ENCODE results near the gene ACP3. TPM values are rescaled to one million over a fixed set of nuclear protein-coding genes. Genes with fewer than 3 reads are reported as not detected.
A peak's percentile ranks its signal among the peaks of the same experiment; 100 is the strongest.

The ACP3 gene
- total RNA-seq, 4 donors from 2014 or later = 0.22 TPM; not detected in 3

DNA sequence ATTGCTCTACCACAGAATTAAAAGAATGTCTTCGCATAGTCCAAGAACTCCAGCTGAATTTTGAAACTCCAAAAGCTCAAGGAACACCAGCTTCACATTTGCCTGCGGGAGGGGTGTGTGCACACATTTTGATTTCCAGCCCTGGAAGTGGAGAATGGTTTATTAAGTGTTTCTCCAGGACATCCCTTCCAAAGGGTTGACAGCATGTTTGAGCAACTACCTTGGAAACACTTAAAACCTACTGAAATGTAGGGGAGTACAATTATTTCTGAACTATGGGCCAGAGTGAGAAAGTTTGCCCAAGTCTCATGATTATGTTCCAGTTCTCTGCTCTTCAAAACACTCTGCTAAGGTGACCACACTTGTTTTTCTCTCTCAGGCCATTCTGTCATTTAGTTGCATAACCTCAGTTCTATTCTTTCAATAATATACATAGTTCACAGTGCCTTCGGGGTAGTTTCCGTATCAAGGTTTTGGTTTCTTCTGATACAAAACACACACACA is 7.9 kb downstream of the ACP3 start:
- no peaks in the 10 kb centered on the region for H3K4me1 ChIP-seq
- intact Hi-C loops (cut with DNase I; ENCODE audit: low total_unique reads) = no loop called here
- H3K9me3 ChIP-seq = no peaks in the 10 kb centered on the region
- no peak overlapping the region for H3K27ac ChIP-seq
- DNase-seq = no peak
- H3K4me3 ChIP-seq = no peak overlapping the region
- ATAC-seq = peak in 1 of 2 donors; percentile 42
- H3K36me3 ChIP-seq = no peaks in the 10 kb centered on the region
- H3K27me3 ChIP-seq = no peaks in the 10 kb centered on the region
- TF ChIP-seq, protein P1, sequence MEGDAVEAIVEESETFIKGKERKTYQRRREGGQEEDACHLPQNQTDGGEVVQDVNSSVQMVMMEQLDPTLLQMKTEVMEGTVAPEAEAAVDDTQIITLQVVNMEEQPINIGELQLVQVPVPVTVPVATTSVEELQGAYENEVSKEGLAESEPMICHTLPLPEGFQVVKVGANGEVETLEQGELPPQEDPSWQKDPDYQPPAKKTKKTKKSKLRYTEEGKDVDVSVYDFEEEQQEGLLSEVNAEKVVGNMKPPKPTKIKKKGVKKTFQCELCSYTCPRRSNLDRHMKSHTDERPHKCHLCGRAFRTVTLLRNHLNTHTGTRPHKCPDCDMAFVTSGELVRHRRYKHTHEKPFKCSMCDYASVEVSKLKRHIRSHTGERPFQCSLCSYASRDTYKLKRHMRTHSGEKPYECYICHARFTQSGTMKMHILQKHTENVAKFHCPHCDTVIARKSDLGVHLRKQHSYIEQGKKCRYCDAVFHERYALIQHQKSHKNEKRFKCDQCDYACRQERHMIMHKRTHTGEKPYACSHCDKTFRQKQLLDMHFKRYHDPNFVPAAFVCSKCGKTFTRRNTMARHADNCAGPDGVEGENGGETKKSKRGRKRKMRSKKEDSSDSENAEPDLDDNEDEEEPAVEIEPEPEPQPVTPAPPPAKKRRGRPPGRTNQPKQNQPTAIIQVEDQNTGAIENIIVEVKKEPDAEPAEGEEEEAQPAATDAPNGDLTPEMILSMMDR (IDR thresholded peaks at IDR 0.05 in 4 of 5, conservative IDR thresholded peaks at IDR 0.05 in 1 of 5) = no peak
- TF ChIP-seq POLR2A (IDR thresholded peaks at IDR 0.05) = no peak
- in situ Hi-C loops (cut with MboI; ENCODE audit: low sequenced_read_pairs in 4 of 4) = no loop called here

DNA sequence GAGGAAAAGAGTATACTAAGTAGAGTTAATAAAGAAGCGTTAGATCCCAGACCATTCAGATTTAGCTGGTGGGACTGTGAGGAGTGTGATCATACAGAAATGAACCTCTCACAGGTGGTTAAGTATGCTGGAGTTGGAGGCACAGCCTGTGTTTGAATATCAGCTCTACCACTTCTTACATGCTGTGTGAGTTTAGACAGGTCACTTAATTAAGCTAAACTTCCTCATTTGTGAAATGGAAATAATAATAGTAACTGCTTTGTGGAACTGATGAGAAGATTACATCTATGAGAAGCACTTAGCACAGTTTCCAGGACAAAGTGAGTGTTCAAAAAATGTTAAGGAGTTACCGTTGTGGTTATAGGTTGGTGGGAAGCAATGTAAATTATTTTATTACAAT is 8.4 kb downstream of the ACP3 start:
- H3K4me1 ChIP-seq = no peaks in the 10 kb centered on the region
- no peaks in the 10 kb centered on the region for H3K27me3 ChIP-seq
- intact Hi-C loops (cut with DNase I; ENCODE audit: low total_unique reads) = no loop called here
- H3K4me3 ChIP-seq = no peak overlapping the region
- DNase-seq = no peak
- in situ Hi-C loops (cut with MboI; ENCODE audit: low sequenced_read_pairs in 4 of 4) = no loop called here
- no peak overlapping the region for H3K27ac ChIP-seq
- TF ChIP-seq POLR2A (IDR thresholded peaks at IDR 0.05) = no peak
- TF ChIP-seq, protein P1 (IDR thresholded peaks at IDR 0.05 in 4 of 5, conservative IDR thresholded peaks at IDR 0.05 in 1 of 5) = no peak
- no peaks in the 10 kb centered on the region for H3K36me3 ChIP-seq
- ATAC-seq = no peak
- no peaks in the 10 kb centered on the region for H3K9me3 ChIP-seq

DNA sequence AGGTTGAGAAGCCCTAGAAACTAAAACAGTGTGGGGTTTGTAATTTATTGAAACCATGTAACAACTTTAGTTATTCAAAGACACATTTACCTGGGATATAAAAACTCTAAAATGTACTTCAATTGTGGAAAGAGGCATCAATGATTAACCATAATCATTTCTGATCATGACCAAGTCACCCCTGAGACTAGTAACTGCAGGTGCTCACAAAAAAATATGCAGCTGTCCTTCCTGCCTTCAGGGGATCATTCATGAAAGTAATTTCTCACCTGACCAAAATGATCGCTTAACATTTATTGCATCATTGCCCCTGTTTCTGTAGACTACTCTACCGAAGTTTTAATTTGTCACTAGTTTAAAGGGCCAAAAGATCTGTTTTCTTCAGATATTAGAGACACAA is 9.0 kb downstream of the ACP3 start:
- DNase-seq (no peak), ATAC-seq (no peak)
- Histone ChIP-seq H3K4me3 (no peak overlapping the region), H3K27me3 (no peaks in the 10 kb centered on the region), H3K4me1 (no peaks in the 10 kb centered on the region), H3K9me3 (no peaks in the 10 kb centered on the region), H3K27ac (no peak overlapping the region), H3K36me3 (no peaks in the 10 kb centered on the region)
- in situ Hi-C loops (cut with MboI; ENCODE audit: low sequenced_read_pairs in 4 of 4) (no loop called here), intact Hi-C loops (cut with DNase I; ENCODE audit: low total_unique reads) (no loop called here)
- TF ChIP-seq, protein P1 (IDR thresholded peaks at IDR 0.05 in 4 of 5, conservative IDR thresholded peaks at IDR 0.05 in 1 of 5) = no peak
- no peak for TF ChIP-seq POLR2A (IDR thresholded peaks at IDR 0.05)

DNA sequence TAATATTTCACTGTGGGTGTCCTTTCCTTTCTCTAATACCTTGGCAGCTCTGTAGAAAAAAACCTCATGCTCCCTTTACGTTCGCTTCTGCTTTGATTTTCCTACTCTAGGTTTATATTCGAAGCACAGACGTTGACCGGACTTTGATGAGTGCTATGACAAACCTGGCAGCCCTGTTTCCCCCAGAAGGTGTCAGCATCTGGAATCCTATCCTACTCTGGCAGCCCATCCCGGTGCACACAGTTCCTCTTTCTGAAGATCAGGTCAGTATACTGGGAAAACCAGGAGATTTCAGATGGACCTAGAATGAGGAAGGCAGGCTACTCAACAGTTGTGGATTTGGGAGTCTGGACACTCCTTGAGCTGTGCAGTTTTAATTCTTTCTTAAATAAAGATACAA is 14.9 kb downstream of the ACP3 start:
- Histone ChIP-seq H3K36me3 (no peaks in the 10 kb centered on the region), H3K27me3 (no peaks in the 10 kb centered on the region), H3K4me1 (no peaks in the 10 kb centered on the region), H3K27ac (no peak overlapping the region), H3K9me3 (no peaks in the 10 kb centered on the region), H3K4me3 (no peak overlapping the region)
- TF ChIP-seq, protein P1 (IDR thresholded peaks at IDR 0.05 in 4 of 5, conservative IDR thresholded peaks at IDR 0.05 in 1 of 5) = no peak
- no peak for TF ChIP-seq POLR2A (IDR thresholded peaks at IDR 0.05)
- DNase-seq (no peak), ATAC-seq (no peak)
- intact Hi-C loops (cut with DNase I; ENCODE audit: low total_unique reads) = no loop called here
- in situ Hi-C loops (cut with MboI; ENCODE audit: low sequenced_read_pairs in 4 of 4) = no loop called here

DNA sequence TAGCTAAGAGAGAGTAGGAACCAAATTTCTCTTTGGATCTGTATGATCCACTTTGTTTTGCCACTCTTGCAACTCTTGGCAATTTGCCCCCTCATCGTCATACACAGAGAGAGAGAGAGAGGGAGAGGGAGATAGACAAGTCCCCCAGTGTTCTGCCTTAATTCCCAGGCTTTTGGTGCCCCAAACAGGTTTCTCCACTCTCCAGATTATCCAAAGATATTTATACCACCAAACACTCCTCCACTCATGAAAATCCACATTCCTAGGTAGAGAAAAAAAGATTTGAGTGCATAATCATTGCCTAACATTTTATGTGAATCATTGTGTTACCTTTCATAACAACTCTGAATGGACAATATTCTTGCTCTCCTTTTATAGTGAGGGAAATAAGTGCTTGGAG is 15.3 kb downstream of the ACP3 start:
- no peaks in the 10 kb centered on the region for H3K9me3 ChIP-seq
- in situ Hi-C loops (cut with MboI; ENCODE audit: low sequenced_read_pairs in 4 of 4) = no loop called here
- H3K4me1 ChIP-seq = no peaks in the 10 kb centered on the region
- intact Hi-C loops (cut with DNase I; ENCODE audit: low total_unique reads) = no loop called here
- DNase-seq (no peak), ATAC-seq (no peak)
- H3K4me3 ChIP-seq = no peak overlapping the region
- H3K27ac ChIP-seq = no peak overlapping the region
- no peak for TF ChIP-seq POLR2A (IDR thresholded peaks at IDR 0.05)
- TF ChIP-seq, protein P1 (IDR thresholded peaks at IDR 0.05 in 4 of 5, conservative IDR thresholded peaks at IDR 0.05 in 1 of 5) = no peak
- H3K36me3 ChIP-seq = no peaks in the 10 kb centered on the region
- no peaks in the 10 kb centered on the region for H3K27me3 ChIP-seq

Measured in gastrocnemius medialis (tissue), 4 donors.